ENCODE measurements around the gene TEX2. TPM values are rescaled to one million over a fixed set of nuclear protein-coding genes. Genes with fewer than 3 reads are reported as not detected.

The TEX2 gene
- polyA plus RNA-seq, 3 donors = 6.5 to 8.7 (median 7.8) TPM

DNA sequence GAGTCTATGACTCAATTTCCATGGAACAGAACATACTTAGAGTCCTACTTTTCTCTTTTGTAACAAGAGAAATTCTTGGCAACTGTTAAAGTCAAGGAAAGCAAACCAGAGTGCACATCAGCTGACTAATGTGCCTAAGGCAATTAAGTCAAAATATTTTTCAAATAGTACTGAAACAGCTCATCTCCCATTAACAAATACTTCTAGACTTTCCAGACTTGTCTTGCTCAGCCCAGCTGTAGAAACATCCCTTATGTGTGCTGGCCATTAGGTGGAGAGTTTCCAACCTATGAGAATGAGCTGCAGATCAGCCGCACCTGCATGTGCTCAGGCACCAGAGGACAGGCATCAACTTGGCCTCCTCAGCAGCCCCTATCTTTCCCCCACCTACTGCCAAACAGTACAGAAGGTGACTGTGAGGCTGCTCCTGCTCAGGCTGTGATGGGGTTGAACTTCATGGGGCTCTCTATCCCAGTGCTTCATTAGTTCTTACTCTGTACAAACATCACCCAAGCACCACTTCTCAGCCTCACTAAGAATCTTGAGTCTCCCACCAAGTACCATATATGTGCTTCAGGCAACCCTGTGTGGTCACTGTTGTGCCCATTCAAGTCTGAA lies 32.2 kb downstream of the TEX2 start:
- H3K4me1 Mint-ChIP-seq = peaks cover 9% of the 10 kb centered on the region
- Histone ChIP-seq H3K9me3 (replicated peaks in 1 of 2; ENCODE audit: control insufficient read depth in 1 of 2, insufficient read depth in 1 of 2, low read length in 2 of 2) (no peaks in the 10 kb centered on the region), H4K20me1 (ENCODE audit: insufficient read depth, low read length) (peaks cover 4% of the 10 kb centered on the region), H3K27ac (ENCODE audit: low read depth in 1 of 2, low read length in 2 of 2) (no peak overlapping the region), H3K79me2 (ENCODE audit: insufficient read depth, low read length) (peaks cover 100% of the 10 kb centered on the region), H3K4me3 (replicated peaks in 1 of 3; ENCODE audit: low read depth in 2 of 3, low read length in 3 of 3) (no peak overlapping the region), H3K4me1 (ENCODE audit: control insufficient read depth in 1 of 2, insufficient read depth in 2 of 2, low read length in 2 of 2) (no peaks in the 10 kb centered on the region), H3K9ac (ENCODE audit: insufficient read depth, low read length, poor library complexity, severe bottlenecking) (no peak overlapping the region), H3K27me3 (ENCODE audit: control insufficient read depth in 2 of 2, insufficient read depth in 2 of 2, low read length in 2 of 2) (no peaks in the 10 kb centered on the region), H3K36me3 (replicated peaks in 1 of 2; ENCODE audit: control insufficient read depth in 1 of 2, insufficient read depth in 2 of 2, low read length in 2 of 2) (peaks cover 0 to 5% of the 10 kb centered on the region in 2 donors), H2AFZ (ENCODE audit: insufficient read depth, low read depth, low read length, poor library complexity, severe bottlenecking) (no peak overlapping the region), H3K4me2 (replicated peaks; ENCODE audit: extremely low read depth, low read length, poor library complexity, severe bottlenecking) (no peak overlapping the region)
- TF ChIP-seq CTCF (IDR thresholded peaks at IDR 0.05) = no peak
- no peak for DNase-seq
- intact Hi-C loops (cut with micrococcal nuclease) = no loop called here
- H3K27ac Mint-ChIP-seq = peak overlapping the region in 2 of 7 donors; percentile 22 to 29
- WGBS (ENCODE audit: insufficient coverage) = no CpG with 5 or more reads among the region's 1 CpG
- H3K27me3 Mint-ChIP-seq (ENCODE audit: low read depth in 3 of 3) = no peaks in the 10 kb centered on the region
- H3K9me3 Mint-ChIP-seq = no peaks in the 10 kb centered on the region
- H3K36me3 Mint-ChIP-seq = peaks cover 11 to 16% of the 10 kb centered on the region in 2 donors
- H3K4me3 Mint-ChIP-seq = no peak overlapping the region

- no peaks in the 10 kb centered on the region for H3K27me3 ChIP-seq (ENCODE audit: control insufficient read depth in 2 of 2, insufficient read depth in 2 of 2, low read length in 2 of 2)
- no peak overlapping the region for H2AFZ ChIP-seq (ENCODE audit: insufficient read depth, low read depth, low read length, poor library complexity, severe bottlenecking)
- no peak overlapping the region for H3K9ac ChIP-seq (ENCODE audit: insufficient read depth, low read length, poor library complexity, severe bottlenecking)
- H3K36me3 ChIP-seq (replicated peaks in 1 of 2; ENCODE audit: control insufficient read depth in 1 of 2, insufficient read depth in 2 of 2, low read length in 2 of 2) = no peaks in the 10 kb centered on the region
- H3K4me3 ChIP-seq (replicated peaks in 1 of 3; ENCODE audit: low read depth in 2 of 3, low read length in 3 of 3) = no peak overlapping the region
- TF ChIP-seq CTCF (IDR thresholded peaks at IDR 0.05) = no peak
- Mint-ChIP-seq H3K36me3 (peaks cover 11 to 15% of the 10 kb centered on the region in 2 donors), H3K4me1 (peaks cover 9% of the 10 kb centered on the region), H3K27ac (peak overlapping the region in 4 of 7 donors; percentile 16 to 39 (median 32)), H3K27me3 (ENCODE audit: low read depth in 3 of 3) (no peaks in the 10 kb centered on the region), H3K9me3 (no peaks in the 10 kb centered on the region), H3K4me3 (no peak overlapping the region)
- DNase-seq = no peak
- intact Hi-C loops (cut with micrococcal nuclease) = no loop called here
- H3K4me2 ChIP-seq (replicated peaks; ENCODE audit: extremely low read depth, low read length, poor library complexity, severe bottlenecking) = no peak overlapping the region
- H3K79me2 ChIP-seq (ENCODE audit: insufficient read depth, low read length) = peaks cover 100% of the 10 kb centered on the region
- no peaks in the 10 kb centered on the region for H3K4me1 ChIP-seq (ENCODE audit: control insufficient read depth in 1 of 2, insufficient read depth in 2 of 2, low read length in 2 of 2)
- WGBS (ENCODE audit: insufficient coverage) = 93% methylated on average over 3 of the region's 8 CpGs
- no peak overlapping the region for H3K27ac ChIP-seq (ENCODE audit: low read depth in 1 of 2, low read length in 2 of 2)
- H3K9me3 ChIP-seq (replicated peaks in 1 of 2; ENCODE audit: control insufficient read depth in 1 of 2, insufficient read depth in 1 of 2, low read length in 2 of 2) = no peaks in the 10 kb centered on the region
- H4K20me1 ChIP-seq (ENCODE audit: insufficient read depth, low read length) = peaks cover 4% of the 10 kb centered on the region
These were observed 33.0 kb downstream of the TEX2 start for GRCh38 chr17:64229815-64230728.

All from CD14-positive monocyte (primary cell).